HK-2 (cell line): ENCODE results near the gene FGFBP1.

ENCODE experiments used
- DNase-seq: peaks from one replicate; pipeline ENCODE4 v3.0.0-alpha.2; 2018; ENCODE audit not compliant: unreplicated experiment

FGFBP1 gene

DNA sequence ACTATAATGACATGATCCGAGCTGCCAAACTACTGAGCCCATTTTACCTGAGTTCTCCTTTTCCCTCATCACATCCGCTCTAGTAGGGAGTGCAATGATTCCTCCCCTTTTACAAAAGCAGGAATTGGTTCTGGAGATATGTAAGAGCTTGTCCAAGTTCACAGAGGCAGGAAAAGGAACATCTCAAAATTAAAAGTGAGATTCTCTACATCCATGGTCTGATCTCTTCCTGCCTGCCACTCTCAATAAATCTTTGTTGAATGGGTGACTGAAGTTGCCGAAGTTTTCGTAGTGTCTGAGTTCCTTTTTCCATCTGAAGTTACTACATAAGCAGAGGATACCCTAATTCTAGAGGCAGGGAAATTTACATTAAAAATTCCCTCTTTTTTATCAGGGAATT is at the start of gene FGFBP1:
Gene FGFBP1 (minus strand): TSS at position 101 of the 400 bp plus-strand sequence. CDS start 2,108 bp downstream, outside the sequence.
- no peak for DNase-seq

DNA sequence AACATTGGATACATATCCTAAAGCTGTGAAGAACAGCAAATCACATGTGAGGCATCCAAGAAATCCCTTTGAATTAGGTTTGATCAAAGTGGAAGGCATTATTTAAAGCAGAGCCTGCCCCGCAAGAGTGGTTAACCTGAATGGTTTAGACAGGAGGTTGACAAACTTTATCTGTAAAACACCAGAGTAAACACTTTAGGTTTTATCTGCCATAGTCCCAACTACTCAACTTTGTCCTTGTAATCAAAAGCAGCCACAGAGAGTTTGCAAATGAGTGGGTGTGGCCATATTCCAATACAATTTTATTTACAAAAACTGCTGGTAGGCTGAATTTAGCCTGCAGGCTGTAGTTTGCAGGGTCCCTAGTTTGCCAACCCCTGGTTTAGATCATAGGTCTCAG is 49.7 kb upstream of the FGFBP1 start:
- DNase-seq, result no peak

DNA sequence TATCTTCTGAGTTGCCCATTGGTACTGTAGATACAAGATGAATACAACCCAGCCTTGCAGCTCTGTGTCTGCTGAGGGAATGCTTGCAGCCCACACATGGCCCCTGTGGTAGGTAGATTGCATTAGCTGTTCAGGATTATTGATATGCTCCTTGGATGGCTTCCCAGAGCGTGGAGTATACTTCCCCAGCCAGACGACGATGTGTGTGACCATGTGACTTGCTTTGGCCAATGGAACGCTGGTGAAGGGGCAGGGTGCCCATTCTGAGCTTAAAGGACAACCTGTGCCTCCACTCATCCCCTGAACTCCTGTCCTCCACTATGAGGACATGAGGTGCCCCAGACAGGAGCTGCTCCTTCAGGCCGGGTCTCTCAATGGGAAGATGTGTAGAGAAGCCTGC is 48.4 kb upstream of the FGFBP1 start:
- DNase-seq, result no peak

DNA sequence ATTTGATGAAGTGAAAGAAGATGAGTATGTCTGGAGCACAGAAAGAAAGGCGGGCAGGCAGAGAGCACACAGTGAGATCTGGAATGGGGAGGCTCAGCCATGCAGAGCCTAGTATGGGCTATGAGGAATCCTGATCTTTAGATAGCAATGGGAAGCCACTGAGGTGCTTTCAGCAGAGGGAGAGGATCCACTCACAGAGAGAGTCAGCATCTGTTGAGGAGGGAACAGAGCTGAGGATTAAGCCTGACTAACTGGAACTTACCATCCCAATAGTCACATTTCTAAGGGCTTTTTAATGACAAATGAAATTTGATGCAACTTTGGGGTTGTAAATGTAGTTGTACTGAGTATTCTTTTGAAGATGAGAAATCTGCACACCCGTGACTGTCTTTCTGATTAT is 45.1 kb upstream of the FGFBP1 start:
- DNase-seq, result no peak

DNA sequence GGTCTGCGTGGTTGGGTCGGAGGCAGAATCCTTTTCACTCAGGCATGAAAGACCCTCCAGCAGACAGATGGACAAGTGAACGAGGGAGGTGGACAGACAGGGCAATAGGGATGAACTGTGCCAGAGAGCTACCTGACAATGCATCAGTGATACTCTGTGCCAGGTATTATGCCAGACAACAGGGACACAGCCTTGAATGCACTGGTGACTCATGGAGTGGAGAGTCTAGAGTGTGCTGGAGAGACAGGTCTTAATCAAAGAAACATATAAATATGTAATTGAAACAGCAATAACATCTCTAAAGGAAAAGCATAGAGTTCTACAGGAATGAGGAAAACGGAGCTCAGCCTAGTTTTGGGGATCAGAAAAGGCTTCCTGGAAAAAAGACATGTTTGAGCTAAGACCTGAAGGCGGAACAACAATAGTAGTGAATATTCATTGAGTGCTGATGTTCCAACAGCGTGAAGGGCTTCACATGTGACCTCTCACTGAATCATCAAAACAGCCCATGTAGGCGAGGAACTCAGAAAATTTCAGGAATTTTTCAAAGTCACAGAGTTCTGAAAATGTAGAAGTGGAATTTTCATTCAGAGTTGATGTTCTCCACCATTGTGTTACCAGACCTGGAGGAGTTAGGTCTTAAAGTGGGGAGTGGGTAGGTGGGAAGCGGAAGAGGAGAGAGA is 44.4 kb upstream of the FGFBP1 start:
- DNase-seq, result no peak

DNA sequence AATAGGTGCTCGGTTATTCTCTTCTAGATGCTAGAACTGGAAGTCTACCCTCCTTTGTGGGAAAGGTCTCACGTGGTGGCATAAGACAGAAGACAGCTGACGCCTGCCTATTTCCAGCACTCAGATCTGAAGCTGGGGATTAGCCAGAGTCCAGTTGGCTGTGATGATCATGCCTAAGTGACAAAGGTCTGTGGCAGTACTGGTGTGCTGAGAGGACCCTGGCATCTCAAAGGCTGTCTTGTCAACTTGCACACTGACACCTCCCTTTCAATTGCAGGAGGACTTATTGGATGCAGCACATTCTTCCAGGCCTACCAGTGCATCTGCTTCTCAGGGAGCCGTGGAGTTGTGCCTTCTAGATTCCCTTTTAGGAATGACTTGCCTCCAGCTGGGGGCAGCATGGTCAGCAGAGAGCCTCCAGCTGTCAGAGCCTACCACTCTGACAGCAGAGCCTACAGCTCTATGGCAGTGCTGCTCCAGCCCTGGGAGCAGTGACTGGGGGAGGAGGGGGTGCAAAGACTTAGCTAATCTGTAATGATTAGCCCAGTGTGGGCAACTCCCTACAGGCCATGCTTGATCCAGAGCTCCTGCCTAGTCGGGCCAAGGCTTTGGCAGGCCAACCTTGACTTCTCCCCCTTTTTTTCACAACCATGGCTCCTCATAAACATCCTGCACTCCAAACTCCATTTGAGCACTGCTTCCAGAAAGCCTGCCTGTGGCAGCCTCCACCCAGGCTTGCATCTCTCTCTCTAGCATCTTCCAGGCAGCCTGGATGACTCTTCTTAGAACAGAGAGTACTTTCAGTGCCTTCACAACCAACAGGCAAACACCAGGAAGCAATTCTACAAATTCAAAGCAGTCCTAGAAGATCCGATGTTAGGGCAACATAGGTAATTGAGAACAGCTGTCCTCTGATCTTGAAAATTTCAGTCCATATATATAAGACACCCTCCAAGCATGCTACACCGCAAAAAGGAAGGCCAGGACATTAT is 38.2 kb upstream of the FGFBP1 start:
- no peak for DNase-seq

DNA sequence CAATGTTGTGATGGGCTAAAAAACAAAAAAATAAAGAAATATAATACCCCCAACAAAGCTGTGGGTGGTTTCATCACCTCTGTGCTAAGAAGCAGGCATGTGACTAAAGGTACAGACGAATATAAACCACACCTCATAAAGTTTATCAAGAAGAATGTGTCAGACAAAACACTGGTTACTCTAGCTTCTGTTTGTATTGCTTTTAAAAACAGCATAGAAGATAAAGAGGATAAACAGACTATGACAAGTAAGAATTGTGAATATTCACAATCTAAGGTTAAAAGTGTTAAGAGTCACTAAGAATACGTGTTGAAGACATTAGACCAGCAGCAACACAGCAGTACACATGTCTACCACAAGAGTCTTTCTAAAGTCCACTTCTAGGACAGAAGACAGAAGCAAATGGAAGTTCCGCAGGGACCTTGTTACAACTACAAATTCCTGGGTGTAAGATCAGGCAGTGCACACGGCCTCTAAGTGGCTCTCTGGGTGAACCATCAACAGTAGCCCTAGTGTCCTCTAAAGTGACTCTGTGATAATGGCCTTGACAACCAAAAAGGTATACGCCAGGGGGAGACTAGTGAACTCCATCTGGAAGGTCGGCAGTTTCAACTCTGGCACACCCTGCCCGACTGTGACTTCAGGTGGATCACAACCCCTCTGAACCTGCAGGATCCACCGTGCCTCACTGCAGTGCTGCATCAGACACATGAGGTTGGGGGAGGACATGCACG is 32.7 kb upstream of the FGFBP1 start:
- no peak for DNase-seq

DNA sequence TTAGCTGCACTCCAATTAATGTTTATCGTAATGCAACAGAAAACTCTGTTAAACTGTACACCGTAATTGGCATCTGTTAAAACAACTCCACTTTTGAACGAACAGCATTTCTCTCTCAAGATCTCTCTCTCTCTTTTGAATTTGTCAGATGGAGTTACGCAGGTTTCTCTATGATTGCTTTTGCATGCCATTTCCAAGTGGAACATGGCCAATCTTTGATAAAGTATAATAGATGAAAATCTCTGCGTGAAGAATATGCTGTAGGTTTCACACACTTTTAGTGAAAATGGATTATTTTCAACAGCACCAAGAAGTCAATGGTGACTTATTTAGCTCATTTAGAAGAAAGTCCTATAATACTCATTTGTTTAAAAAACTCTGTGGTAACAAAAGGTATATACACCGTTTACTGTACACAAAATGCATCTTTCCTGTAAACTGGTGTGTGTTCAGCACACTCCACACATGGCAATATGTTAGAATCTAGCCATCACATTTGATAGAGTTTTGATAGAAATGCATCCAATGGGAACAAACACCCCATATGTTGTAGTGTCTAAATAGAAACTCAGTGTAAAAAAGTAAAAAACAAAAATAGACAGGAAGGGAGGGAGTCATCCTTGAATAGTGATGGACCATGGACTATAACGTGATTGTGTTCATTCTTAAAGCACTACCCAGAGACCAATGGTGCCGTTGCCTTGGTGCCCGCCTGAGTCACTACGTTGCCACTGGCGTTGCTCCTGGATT is 30.2 kb upstream of the FGFBP1 start:
- DNase-seq, result no peak

DNA sequence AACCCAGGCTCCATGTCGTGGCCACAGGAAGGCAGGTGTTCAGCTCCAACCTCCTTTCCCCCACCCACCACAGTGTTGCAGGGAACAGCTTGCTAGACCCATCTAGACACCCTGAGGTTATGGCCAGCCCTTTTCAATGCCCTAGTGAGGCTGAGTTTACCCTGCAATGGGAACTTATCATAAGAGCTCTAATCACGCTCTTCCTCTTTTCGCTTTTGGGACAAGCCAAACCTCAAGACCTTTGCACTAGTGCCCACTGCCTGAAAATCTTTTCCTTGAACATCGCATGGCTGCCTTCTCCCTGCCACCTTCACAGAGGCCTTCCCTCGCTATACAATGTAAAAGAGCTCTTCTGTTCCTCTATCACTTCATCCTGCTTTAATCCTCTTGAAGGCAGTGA is 26.8 kb upstream of the FGFBP1 start:
- DNase-seq, result no peak

DNA sequence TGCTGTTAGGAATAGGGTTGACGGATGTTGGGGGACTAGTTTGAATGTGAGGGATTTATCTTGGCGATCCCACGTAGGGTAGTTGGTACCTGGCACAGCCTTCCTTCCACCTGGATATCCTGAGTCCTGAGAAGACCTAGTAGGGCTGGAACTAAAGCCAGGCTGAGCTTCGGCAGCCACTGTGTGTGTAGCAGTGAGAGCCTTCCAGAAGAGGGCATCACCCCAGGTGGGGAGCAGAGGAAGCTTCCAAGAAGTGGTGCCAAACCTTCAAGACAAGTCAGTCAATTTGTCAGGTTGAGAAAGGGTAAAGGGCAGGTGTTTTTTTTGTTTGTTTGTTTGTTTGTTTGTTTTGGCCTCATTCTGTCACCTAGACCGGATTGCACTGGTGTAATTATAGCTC is 25.6 kb upstream of the FGFBP1 start:
- DNase-seq, result no peak

DNA sequence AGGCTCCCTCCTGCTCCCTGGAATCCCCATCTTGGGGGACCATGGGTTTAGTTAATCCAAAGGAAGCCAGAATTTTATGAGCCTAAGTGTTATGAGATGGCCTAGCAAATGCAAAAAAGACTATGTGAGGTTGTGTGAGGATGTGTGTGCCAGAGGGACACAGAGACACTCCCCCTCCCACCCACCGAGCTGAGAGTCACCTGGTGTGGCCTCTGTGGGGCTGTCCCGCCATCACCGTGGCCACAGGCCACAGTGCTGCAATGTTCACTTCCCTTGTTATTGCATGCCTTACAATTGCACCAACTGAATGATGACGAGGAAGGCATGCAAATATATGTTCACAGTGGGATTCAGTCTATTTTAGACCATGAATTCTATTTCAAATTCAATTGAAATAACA is 25.0 kb upstream of the FGFBP1 start:
- DNase-seq, result no peak

DNA sequence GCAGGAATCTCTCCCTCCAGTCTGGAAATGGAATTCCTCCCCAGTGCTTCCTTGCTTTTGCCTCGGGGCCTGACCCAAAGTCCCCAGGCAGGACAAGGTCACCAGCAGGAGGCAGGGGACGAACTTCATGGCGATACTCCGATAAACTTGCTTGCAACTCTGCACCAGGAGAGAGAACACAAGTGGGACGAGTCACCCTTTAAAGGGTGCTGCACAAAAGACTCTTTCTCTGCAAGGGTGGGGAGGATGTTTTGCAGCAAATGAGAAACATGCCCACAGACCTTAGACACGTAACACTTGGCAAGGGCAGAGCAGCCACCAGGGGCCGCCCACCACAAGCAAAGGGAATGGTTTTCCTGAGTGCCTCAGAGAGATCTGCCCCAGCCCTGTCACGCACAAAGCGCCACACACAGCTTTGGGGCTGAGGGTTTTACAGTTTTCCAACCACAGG is 24.5 kb upstream of the FGFBP1 start, which contains the start of gene FGFBP2:
Gene FGFBP2 (minus strand): TSS at position 175 of the 451 bp plus-strand sequence. CDS start 46 bp downstream, at position 129.
- peak; percentile 42 for DNase-seq

DNA sequence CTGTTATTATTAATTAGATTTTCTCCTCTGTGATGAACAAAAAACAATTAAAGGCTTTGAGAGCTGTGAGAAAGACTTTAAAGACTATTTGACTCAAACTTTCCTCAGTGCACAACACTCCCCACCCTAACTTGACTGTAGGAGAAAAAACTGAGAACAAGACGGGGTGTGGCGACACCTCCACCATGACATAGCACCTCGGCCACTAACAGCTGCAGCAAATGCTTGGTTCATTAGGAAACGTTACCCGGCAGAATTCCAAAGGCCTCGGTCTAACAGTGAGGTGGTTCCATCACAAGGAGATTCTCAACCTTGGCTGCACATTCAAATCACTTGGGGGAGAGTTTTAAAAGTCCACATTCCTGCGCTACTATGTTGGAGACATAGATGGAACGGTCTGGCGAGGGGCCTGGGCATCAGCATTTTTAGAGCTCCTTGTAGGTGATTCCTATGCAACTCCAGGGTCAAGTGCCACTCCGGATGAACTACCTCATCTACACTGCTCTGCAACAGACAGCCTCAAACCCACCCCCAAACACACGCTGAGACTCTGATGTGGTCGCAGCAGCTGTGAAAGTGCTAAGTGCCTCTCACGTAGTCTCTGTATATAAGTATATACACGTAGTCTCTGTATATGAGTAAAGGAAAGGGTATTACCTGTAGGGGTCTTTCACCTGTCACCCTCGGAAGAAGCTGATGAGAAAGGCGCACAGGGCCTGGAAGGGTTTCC is 23.4 kb upstream of the FGFBP1 start:
- no peak for DNase-seq

DNA sequence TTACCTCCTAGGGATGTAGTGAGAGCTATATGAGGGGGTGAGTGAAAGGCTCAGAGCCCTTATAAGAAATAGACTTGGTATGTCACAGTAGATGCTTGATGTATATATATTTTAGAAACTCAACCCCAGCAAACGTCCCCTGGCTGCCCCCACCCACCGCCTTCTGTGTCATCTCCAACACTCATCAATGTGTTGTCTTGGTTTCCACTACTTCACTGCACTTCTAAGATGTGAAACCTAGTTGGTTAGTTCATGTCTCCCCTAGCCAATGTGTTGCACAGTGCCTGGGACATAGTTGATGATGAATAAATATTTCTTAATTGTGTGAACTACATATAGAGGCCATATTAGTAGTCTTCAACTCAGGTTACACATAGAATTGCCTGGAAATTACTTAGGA is 20.0 kb upstream of the FGFBP1 start:
- no peak for DNase-seq

DNA sequence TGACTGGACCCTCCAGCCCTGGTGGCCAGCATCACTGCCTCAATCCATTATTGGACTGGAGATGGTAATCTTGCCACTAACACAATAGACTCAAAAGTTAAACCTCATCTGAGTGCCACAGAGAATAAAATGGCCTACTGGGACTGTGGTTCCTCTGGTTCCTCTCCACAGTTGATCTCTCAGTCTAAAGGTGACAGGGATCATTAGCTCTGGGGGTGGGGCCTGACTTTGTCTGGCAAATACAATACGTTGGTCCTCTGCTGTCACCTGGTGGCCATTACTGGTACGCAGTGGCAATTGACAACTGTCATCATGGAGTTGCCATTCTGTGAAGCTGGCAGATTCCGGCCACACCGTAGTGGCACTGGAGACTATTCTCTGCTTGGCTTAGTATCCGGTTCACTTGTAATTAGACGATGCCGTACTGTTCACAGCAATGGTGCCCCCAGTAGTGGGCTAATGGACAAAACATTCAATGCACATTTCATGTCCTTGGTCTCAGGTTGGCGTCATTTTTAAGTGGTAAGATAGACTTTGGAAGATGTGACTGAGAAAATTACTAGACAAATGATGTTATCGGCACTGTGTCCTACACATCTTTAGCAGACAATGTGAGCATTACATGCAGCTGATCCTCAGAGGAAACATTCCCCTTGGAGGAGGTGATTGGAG is 17.8 kb upstream of the FGFBP1 start:
- DNase-seq, result peak; percentile 81

DNA sequence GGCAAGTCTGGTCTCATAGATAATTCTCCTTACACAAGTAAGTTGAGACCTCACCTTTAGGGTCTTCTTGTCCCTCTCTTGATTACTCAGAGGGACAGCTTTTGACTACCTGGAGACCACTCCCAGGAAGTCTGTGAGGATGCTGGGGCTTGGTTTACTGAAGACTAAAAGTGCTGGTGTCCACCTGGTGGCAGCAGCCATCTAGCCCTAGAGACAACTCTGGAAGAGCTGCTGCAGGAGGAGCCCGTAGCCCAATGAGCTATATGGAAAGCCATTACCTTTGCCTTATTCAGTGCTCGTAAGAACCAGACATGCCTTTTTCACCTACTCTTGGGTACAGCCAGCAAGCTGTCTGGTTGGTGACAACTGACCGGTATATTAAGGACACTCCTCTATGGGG is 17.1 kb upstream of the FGFBP1 start:
- no peak for DNase-seq

DNA sequence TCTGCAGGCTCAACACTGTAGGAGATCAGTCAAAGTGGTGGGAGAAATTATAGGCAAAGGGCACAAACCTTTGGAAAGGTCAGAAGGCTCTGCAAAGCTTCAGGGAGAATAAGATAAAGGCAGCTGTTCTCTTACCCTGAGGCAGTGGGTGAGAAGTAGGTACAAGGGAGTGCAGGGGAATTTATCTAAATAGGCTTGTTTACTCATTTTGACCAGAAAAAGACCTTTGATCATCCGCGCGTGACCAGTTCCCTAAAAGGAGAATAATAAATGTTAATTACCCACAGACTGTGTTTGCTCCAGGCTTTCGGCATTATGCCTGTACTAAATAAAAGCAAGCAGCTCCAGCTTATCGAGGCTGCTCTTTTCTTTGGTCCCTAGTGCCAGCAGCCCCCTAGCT is 15.1 kb upstream of the FGFBP1 start:
- DNase-seq, result no peak

DNA sequence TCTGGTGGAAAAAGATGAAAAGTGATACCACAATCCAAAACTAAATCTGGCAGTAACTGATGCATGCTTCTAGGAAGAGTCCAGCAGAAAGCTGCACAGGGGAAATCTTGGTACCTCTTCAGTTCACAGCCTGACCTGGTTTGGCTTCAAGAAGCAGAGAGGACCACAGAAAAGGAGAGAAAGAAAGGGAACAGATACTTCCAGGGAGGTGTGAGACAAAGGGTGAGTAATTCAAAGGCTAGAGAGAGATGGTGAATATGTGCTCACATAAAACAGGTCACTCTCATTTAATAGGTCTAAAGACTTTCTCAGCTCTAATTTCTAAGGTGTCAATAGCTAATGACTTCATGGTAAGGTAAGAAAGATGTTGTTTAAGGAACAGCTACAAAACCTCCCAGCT is 13.2 kb upstream of the FGFBP1 start:
- DNase-seq, result no peak

DNA sequence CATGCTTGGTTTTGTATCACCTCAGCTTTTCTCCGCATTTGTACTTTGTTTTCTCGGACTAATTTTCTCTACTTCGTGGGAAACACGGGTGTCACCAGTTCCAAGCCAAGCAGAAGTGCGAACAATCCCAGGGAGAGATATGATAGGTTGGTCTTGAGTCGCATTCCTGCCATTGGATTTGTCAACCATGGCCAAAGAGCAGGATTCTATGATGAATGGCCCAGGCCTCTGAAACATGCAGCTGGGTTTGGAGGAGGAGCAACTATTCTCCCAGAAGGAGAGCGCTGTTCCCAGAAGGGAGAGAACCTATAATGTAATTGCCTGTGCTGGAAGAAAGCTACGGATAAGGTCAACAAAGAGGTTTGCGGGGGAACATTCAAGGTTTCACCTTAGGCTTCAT is 10.3 kb upstream of the FGFBP1 start:
- no peak for DNase-seq

DNA sequence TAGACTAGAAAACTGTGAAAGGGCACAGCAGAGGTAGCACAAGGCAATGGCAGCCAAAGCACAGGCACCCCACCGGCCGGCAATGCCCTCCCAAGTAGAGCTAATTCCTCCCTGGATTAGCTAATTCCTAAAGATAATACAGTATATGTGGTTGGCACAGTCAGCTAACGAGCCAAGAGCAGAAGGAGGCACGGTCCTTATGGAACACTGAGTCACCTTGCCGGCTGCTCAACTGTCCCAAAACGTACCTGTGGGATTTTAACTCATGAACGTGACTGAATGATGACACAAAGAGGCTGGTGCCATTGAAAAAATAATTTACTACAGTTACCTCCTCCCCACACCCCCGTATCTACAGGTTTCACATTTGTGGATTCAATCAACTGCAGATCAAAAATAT is 9.1 kb upstream of the FGFBP1 start:
- no peak for DNase-seq
